Esophagus squamous epithelium (tissue), 5 donors: Measurements from ENCODE around the gene UMAD1. TPM values are rescaled to one million over a fixed set of nuclear protein-coding genes. Genes with fewer than 3 reads are reported as not detected.

Source experiments
- DNase-seq: peaks from one replicate; lab custom pipeline; 2025; lab: John Stamatoyannopoulos, UW
- H3K27ac ChIP-seq, 4 donors: fragments of 200-600 bp; sonication (generic); one replicate each; pipeline ENCODE4 v1.5.1; 2016 to 2019; ENCODE audit warnings: mild to moderate bottlenecking in 1 of 4
- H3K27me3 ChIP-seq, 4 donors: fragments of 200-600 bp; sonication (generic); 1 replicate in 3 of 4; 2 replicates in 1 of 4; pipeline versions ENCODE4 v1.5.1 to v1.6.0; 2017 to 2021; ENCODE audit warnings: antibody characterized with exemption in 1 of 4
- H3K36me3 ChIP-seq, 3 donors: fragments of 200-600 bp; sonication (generic); one replicate each; pipeline ENCODE4 v1.5.1; 2016 to 2019
- H3K4me1 ChIP-seq, 3 donors: fragments of 200-600 bp; sonication (generic); one replicate each; pipeline ENCODE4 v1.5.1; 2017 to 2019
- H3K4me3 ChIP-seq, 4 donors: fragments of 200-600 bp; sonication (generic); 1 replicate in 3 of 4; 2 replicates in 1 of 4; pipeline ENCODE4 v1.5.1; 2016 to 2019; ENCODE audit warnings: mild to moderate bottlenecking in 2 of 4, moderate library complexity in 1 of 4
- H3K9me3 ChIP-seq, 3 donors: fragments of 200-600 bp; sonication (generic); one replicate each; pipeline ENCODE4 v1.5.1; 2016 to 2019
- CTCF ChIP-seq, 6 experiments: fragments of 450-650 bp in 4 of 6; fragments of 200-600 bp in 2 of 6; sonication (generic) in 2 of 6; IDR thresholded peaks; one replicate each; pipeline ENCODE4 v1.5.1; 2016 to 2019; ENCODE audit warnings: antibody characterized with exemption in 6 of 6, mild to moderate bottlenecking in 4 of 6, moderate library complexity in 4 of 6
- POLR2A ChIP-seq, 4 donors: fragments of 450-650 bp; IDR thresholded peaks; one replicate each; pipeline ENCODE4 v1.6.1; 2017; ENCODE audit warnings: antibody characterized with exemption in 4 of 4, mild to moderate bottlenecking in 4 of 4, moderate library complexity in 3 of 4
- WGBS, 2 donors: methylation state at CpG; one replicate each; pipeline ENCODE4 v1.1.5; 2018; 5-methylcytosine and 5-hydroxymethylcytosine counted together
- intact Hi-C: fragments of 100-400 bp; cut with DNase I; formaldehyde crosslinking; loops from one replicate; pipeline ENCODE4 v1.15.0; 2022
- total RNA-seq, 4 donors: library from RNA; depleted of rRNA; stranded (reverse); fragments of >200 nt; gene quantifications; one replicate each; pipeline ENCODE4 v1.1.0, GENCODE V29; 2016
- donor health status: DM: yes; HTN: yes; CAD: no.

UMAD1 gene
- total RNA-seq, 4 donors from 2014 or later, result 2.5 to 7.6 (median 6.3) TPM

GRCh38 chr7:7639421-7639820 lies 1.1 kb upstream of the UMAD1 start:
- peaks cover 7 to 26% (median 14%) of the 10 kb centered on the region in 3 donors for H3K4me1 ChIP-seq
- DNase-seq, result no peak
- peak overlapping the region; percentile 55 to 94 (median 84) for H3K4me3 ChIP-seq
- intact Hi-C loops, result loop anchor here (10.0 kb wide), 1 partner anchor 65 kb away; no protein-coding TSS in a partner anchor
- no peak for TF ChIP-seq POLR2A (IDR thresholded peaks at IDR 0.05)
- TF ChIP-seq CTCF (IDR thresholded peaks at IDR 0.05), result no peak
- 13 to 25% methylated on average over 5 of the region's 5 CpGs for WGBS, 2 donors
- no peaks in the 10 kb centered on the region for H3K27me3 ChIP-seq
- peaks cover 0 to 26% (median 0%) of the 10 kb centered on the region in 3 donors for H3K36me3 ChIP-seq
- H3K27ac ChIP-seq, result peak overlapping the region; percentile 93 to 98 (median 94)
- no peaks in the 10 kb centered on the region for H3K9me3 ChIP-seq

GRCh38 chr7:7639847-7640220 lies 718 bp upstream of the UMAD1 start:
- H3K27ac ChIP-seq, result peak overlapping the region; percentile 93 to 98 (median 94)
- peaks cover 7 to 26% (median 14%) of the 10 kb centered on the region in 3 donors for H3K4me1 ChIP-seq
- H3K4me3 ChIP-seq, result peak overlapping the region; percentile 55 to 94 (median 84)
- no peaks in the 10 kb centered on the region for H3K9me3 ChIP-seq
- intact Hi-C loops, result loop anchor here (10.0 kb wide), 1 partner anchor 65 kb away; no protein-coding TSS in a partner anchor
- peaks cover 0 to 25% (median 0%) of the 10 kb centered on the region in 3 donors for H3K36me3 ChIP-seq
- no peaks in the 10 kb centered on the region for H3K27me3 ChIP-seq
- DNase-seq, result no peak
- WGBS, 2 donors, result 1% methylated on average over 19 of the region's 19 CpGs
- TF ChIP-seq POLR2A (IDR thresholded peaks at IDR 0.05) (no peak), CTCF (IDR thresholded peaks at IDR 0.05) (no peak)

- peaks cover 7 to 26% (median 14%) of the 10 kb centered on the region in 3 donors for H3K4me1 ChIP-seq
- H3K36me3 ChIP-seq, result peaks cover 0 to 12% (median 0%) of the 10 kb centered on the region in 3 donors
- H3K4me3 ChIP-seq, result peak overlapping the region; percentile 55 to 94 (median 84)
- no peak for DNase-seq
- intact Hi-C loops, result no loop called here
- H3K27ac ChIP-seq, result peak overlapping the region; percentile 93 to 98 (median 94)
- no peaks in the 10 kb centered on the region for H3K9me3 ChIP-seq
- no peaks in the 10 kb centered on the region for H3K27me3 ChIP-seq
- TF ChIP-seq POLR2A (IDR thresholded peaks at IDR 0.05) (no peak), CTCF (IDR thresholded peaks at IDR 0.05) (no peak)
- WGBS, 2 donors, result 4 to 5% methylated on average over 11 to 21 of the region's 22 CpGs
These were observed 644 bp downstream of the UMAD1 start for GRCh38 chr7:7641129-7641663.

- Histone ChIP-seq H3K27me3 (no peaks in the 10 kb centered on the region), H3K9me3 (no peaks in the 10 kb centered on the region), H3K4me3 (peak overlapping the region in 3 of 4 donors; percentile 81 to 94 (median 88)), H3K4me1 (peaks cover 7 to 26% (median 14%) of the 10 kb centered on the region in 3 donors), H3K36me3 (peaks cover 0 to 3% (median 0%) of the 10 kb centered on the region in 3 donors), H3K27ac (peak overlapping the region in 1 of 4 donors; percentile 33)
- intact Hi-C loops, result no loop called here
- TF ChIP-seq CTCF (IDR thresholded peaks at IDR 0.05), result no peak
- DNase-seq, result no peak
- WGBS, 2 donors, result 52 to 58% methylated on average over 6 of the region's 6 CpGs
These were observed 1.5 kb downstream of the UMAD1 start for GRCh38 chr7:7642081-7642480.

- DNase-seq, result no peak
- Histone ChIP-seq H3K27me3 (no peaks in the 10 kb centered on the region), H3K4me1 (peaks cover 0 to 6% (median 0%) of the 10 kb centered on the region in 3 donors), H3K4me3 (no peak overlapping the region), H3K36me3 (no peaks in the 10 kb centered on the region), H3K9me3 (no peaks in the 10 kb centered on the region), H3K27ac (no peak overlapping the region)
- 57 to 83% methylated on average over 5 to 6 of the region's 6 CpGs for WGBS, 2 donors
- intact Hi-C loops, result no loop called here
- TF ChIP-seq CTCF (IDR thresholded peaks at IDR 0.05) (no peak), POLR2A (IDR thresholded peaks at IDR 0.05) (no peak)
These were observed 7.0 kb downstream of the UMAD1 start for GRCh38 chr7:7647495-7648036.
